ENCODE data around the gene B4GALT6.

GRCh38 chr18:31618801-31619200, 65.6 kb downstream of the B4GALT6 start:
- TF ChIP-seq CTCF (IDR thresholded peaks at IDR 0.05) (no peak), POLR2A (IDR thresholded peaks at IDR 0.05) (no peak)
